IPS-11a (cell line): ENCODE results near the gene GABRG1.

Experiments
- H3K4me3 ChIP-seq: one replicate; pipeline ENCODE4 v1.5.1; 2013; ENCODE audit warnings: low read depth, low read length, control low read depth

Gene GABRG1

GRCh38 chr4:46123913-46124755 is at the start of gene GABRG1:
TSS of gene GABRG1 (minus strand) at chr4:46124054. CDS start at chr4:46123913, 141 bp downstream.
- peak within 1 kb of the TSS; percentile 58 for H3K4me3 ChIP-seq

- H3K4me3 ChIP-seq: no peak overlapping the region
Observed at GRCh38 chr4:46146993-46147392, 23.1 kb upstream of the GABRG1 start.

DNA sequence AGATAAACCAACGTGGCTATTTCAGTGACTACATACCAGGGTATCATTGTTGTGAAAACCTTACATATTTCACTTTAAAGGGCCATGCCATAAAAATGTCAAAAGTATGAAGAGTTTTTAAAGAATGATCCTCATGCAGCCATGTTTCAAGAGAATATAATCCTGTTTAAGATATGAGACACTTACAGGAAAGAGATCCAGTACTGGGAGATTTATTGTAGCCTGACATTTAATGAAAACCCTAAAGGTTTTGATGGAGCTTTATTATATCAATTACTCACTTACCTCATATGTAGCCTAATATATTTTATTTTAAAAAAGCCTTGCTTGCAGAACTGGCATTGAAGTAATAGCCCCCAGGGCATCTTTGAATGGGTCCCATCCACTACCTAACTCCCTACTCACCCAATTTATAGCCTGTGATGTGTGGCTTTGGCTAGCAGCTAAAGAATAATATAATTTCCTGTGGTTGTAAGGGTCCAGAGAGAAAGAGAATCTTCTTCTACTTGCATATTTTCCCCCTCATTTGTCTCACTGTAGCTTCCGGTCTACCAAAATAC is 7.7 kb upstream of the GABRG1 start:
- no peak overlapping the region for H3K4me3 ChIP-seq

DNA sequence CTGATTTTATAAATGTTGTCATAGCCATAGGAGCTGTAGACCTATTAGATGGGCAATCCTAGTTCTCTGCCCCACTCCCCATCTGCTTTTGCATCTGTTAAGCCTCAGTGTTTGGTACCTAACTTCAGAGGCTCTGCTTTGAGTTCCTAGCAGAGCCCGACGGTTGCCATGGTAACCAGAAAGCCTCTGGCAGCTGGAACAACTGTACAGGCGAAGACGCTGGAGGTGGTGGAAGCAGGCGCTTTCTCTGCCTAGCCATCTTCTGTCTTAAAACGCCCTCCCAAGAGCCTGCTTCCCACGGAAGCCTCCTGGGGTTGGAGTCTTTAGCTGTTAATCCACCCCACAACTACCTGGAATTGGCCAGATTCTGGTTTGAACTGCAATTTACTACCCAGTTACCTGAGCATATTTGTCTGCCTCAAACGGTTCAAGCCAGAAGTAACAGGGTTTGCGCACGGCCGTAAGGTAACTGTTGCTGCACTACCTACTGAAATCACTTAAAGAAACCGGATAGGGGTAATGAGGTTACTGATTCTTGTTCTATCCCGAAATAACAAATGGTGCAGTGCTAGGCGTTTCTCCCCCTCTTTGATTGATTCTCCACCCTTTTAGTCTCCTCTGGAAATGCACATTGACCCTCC is 1.0 kb upstream of the GABRG1 start:
- H3K4me3 ChIP-seq: peak overlapping the region; percentile 58

GRCh38 chr4:46081674-46082073 is 42.2 kb downstream of the GABRG1 start:
- H3K4me3 ChIP-seq: no peak overlapping the region

DNA sequence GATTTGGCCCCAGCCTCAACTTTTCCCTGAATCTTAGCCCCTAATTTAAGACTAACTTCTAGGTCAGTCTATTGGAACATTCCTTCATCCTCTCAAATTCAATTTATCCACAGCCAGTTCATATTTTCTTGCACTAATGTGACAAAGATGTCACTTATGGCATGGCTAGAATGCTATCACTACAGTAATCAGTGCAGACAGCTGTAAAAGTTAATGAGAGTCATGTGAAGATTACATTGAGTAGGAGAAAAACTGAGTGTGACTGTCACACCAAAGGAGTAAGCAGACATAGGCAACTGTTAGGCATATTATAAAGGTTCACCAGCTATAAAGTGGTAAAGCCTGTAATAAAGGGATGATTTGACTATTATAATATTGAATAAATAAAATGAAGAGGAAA is 42.6 kb downstream of the GABRG1 start:
- H3K4me3 ChIP-seq: no peak overlapping the region

DNA sequence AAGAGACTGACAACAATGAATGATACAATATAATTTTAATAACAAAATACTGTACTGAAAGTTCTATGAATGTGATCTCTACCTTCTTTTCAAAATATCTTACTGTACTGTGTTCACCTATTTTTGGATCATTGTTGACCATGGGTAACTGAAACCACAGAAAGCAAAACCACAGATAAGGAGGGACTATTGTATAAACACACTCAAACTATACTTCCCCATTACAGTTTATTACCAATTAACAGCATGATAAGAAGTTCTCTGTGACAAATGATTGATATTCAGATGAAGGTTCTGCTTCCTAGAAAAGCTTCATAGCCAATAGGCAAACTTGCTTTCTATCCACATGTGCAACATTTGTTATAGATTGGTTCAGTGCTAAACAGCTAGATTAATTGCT is 50.1 kb downstream of the GABRG1 start:
- H3K4me3 ChIP-seq: no peak overlapping the region

GRCh38 chr4:46051392-46051791 is 72.5 kb downstream of the GABRG1 start:
- no peak overlapping the region for H3K4me3 ChIP-seq

- no peak overlapping the region for H3K4me3 ChIP-seq
Observed at GRCh38 chr4:46032056-46032455, 91.8 kb downstream of the GABRG1 start.

GRCh38 chr4:46016306-46016705 is 107.5 kb downstream of the GABRG1 start:
- H3K4me3 ChIP-seq: no peak overlapping the region

DNA sequence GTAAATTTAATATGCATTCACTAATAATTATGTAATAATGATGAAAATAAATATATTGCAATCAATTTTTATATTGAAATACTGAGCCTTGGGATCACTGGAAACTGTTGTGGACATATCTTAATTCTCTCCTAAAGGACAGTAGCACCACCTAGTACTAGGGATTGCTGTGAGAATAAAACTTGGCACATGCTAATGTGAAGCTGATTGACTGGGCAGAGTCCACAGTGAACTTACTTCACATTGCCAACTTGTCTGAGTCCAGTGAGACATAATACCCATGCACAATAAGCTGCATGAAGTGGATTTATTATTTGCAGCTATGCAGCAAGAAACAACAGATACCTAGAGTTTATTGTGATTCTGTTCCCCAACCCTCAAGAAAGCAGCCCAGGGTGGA is 131.1 kb downstream of the GABRG1 start:
- H3K4me3 ChIP-seq: no peak overlapping the region

DNA sequence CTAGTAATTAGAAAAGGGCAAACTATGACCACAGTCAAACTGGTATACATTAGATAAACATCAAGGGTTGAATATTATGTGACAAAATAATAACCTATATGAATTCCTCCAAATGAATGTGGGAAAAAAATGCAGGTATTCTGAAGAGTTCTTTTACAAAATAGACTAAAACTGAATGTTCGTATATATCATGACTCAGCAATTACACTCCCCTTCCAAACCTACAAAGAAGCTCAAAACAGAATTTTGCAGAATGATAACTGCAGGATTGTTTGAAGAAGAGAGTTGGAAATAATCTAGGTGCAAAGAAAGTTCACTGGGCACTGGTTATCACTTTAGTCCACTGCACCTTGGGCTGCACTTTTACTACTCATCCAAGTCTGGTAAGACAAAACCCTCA is 134.1 kb downstream of the GABRG1 start:
- no peak overlapping the region for H3K4me3 ChIP-seq

DNA sequence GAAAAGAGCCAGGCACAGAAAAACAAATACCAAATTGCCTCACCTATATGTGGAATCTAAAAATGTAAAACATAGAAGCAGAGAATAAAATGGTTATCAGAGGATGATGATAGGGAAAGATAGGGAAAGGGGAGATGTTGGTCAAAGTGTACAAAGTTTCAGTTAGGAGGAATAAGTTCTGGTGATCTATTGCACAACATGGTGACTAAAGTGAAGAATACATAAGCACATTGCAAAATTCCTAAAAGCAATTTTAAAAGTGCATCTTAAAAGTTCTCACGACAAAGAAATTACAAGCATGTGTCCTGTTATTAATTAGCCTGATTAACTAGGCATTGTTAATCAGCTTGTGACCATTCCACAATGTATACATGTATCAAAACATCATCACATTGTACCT is 136.0 kb downstream of the GABRG1 start:
- no peak overlapping the region for H3K4me3 ChIP-seq
